ENCODE data around the gene UBE2M.
"Not testable (repeated sequence)": the region's sequence is repeated elsewhere in the genome, so short reads cannot be mapped to it uniquely, and the experiment has no call there.

UBE2M gene

GRCh38 chr19:58555369-58555885, 3.0 kb downstream of the UBE2M start:
- no peak for DNase-seq (ENCODE audit: low spot score)

DNA sequence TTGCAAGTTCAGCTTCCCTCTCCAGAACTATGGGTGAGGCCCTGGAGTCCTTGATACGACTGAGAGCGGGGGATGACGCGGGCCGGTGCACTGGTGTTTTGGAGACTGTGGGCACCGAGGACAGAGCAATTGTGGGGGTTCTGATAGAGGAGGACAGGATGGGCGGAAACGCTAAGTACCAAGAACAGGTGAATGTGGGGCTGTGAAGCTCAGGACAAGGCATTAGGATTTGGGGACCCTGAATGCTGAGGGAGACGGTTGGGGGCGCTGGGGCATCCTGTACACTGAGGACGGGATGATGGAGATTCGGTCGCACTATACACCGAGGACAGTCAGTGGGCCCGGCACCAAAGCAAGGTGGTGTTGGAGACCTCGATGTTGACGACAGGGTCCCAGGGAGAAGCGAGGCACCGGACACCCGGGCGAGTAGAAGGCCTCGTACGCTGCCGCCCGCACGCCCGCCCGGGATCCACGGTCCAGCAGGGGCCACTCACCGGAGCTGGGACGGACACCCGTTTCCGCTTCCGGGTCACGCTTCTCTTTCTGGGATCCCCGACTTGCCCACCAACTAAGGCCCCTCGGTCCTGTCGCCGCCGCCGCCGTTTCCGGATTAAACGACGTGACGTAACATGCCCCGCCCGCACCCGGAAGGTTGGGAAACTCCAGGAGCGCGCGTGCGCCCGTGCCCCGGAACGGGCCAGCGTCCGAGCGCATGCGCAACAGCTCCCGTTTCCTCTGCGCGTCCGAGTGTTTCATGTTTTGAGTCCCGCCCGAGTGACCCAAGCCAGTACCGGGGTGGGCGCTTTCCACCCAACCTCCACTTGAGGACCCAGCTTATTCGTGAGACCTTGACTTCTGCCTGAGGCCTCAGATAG, 3.7 kb downstream of the UBE2M start, which contains the start of gene CHMP2A:
CHMP2A (minus strand) TSS at position 612 of the 875 bp plus-strand sequence. CDS start 893 bp downstream, outside the sequence.
- peak; percentile 97 for DNase-seq (ENCODE audit: low spot score)

- DNase-seq (ENCODE audit: low spot score) = no peak
Measured at GRCh38 chr19:58553799-58554493, 4.5 kb downstream of the UBE2M start.

- no peak for DNase-seq (ENCODE audit: low spot score)
Measured at GRCh38 chr19:58552655-58553054, 5.8 kb downstream of the UBE2M start.

GRCh38 chr19:58551577-58552471, 6.6 kb downstream of the UBE2M start:
- DNase-seq (ENCODE audit: low spot score) = no peak

- DNase-seq (ENCODE audit: low spot score) = no peak
Measured at GRCh38 chr19:58551123-58551497, 7.3 kb downstream of the UBE2M start.

DNA sequence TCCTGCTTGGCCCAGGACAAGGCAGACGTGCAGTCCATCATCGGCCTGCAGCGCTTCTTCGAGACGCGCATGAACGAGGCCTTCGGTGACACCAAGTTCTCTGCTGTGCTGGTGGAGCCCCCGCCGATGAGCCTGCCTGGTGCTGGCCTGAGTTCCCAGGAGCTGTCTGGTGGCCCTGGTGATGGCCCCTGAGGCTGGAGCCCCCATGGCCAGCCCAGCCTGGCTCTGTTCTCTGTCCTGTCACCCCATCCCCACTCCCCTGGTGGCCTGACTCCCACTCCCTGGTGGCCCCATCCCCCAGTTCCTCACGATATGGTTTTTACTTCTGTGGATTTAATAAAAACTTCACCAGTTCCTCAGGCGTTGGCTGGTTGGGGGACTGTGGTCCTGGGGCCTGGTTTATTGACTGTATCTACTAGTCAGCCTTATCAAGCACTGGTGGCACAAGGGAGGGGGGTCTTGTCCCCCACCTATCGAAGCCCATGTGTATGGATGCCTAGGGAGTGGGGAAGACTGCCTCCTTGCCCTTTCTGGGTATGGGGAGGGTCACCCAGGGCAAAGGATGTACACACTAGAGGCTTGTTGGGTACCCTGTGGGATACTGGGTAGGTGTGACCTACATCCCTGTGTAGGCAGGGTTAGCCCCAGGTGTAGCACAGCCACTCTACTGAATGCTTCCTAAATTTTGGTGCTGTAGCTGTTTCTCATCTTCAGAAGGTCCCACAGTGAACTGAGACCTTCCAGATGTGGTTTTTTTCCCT, 7.9 kb downstream of the UBE2M start:
- DNase-seq (ENCODE audit: low spot score) = no peak

DNA sequence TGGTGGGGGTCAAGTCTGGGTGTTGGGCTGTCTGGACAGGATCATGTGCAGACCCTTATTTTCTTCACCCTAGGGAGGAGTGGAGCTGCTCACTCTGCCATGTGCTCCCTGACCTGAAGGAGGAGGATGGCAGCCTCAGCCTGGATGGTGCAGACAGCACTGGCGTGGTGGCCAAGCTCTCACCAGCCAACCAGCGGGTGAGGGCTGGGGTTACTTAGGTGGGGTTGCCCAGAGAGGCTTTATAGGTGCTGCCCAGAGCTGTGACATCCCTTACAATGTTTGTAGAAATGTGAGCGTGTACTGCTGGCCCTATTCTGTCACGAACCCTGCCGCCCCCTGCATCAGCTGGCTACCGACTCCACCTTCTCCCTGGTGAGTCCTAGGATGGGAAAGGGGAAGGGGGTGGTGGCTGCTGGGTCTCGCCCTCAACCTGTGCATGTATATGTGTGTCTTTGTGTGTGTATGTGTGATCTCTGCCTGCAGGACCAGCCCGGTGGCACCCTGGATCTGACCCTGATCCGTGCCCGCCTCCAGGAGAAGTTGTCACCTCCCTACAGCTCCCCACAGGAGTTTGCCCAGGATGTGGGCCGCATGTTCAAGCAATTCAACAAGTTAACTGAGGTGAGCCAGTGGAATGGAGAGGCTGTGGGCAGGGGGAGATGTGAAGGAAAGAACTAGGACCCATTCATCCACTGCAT, 8.6 kb downstream of the UBE2M start:
- DNase-seq (ENCODE audit: low spot score) = no peak

DNA sequence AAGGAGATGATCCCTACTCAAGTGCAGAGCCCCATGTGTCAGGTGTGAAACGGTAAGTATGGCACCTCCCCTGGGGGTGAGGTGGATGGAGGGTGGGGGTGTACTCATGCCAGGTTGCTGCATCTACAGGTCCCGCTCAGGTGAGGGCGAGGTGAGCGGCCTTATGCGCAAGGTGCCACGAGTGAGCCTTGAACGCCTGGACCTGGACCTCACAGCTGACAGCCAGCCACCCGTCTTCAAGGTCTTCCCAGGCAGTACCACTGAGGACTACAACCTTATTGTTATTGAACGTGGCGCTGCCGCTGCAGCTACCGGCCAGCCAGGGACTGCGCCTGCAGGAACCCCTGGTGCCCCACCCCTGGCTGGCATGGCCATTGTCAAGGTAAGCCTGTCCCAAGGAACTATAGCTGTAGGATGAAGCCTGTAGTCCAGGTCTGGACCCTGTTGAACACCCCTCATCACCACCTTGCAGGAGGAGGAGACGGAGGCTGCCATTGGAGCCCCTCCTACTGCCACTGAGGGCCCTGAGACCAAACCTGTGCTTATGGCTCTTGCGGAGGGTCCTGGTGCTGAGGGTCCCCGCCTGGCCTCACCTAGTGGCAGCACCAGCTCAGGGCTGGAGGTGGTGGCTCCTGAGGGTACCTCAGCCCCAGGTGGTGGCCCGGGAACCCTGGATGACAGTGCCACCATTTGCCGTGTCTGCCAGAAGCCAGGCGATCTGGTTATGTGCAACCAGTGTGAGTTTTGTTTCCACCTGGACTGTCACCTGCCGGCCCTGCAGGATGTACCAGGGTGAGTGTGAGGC, 9.3 kb downstream of the UBE2M start:
- DNase-seq (ENCODE audit: low spot score) = no peak

DNA sequence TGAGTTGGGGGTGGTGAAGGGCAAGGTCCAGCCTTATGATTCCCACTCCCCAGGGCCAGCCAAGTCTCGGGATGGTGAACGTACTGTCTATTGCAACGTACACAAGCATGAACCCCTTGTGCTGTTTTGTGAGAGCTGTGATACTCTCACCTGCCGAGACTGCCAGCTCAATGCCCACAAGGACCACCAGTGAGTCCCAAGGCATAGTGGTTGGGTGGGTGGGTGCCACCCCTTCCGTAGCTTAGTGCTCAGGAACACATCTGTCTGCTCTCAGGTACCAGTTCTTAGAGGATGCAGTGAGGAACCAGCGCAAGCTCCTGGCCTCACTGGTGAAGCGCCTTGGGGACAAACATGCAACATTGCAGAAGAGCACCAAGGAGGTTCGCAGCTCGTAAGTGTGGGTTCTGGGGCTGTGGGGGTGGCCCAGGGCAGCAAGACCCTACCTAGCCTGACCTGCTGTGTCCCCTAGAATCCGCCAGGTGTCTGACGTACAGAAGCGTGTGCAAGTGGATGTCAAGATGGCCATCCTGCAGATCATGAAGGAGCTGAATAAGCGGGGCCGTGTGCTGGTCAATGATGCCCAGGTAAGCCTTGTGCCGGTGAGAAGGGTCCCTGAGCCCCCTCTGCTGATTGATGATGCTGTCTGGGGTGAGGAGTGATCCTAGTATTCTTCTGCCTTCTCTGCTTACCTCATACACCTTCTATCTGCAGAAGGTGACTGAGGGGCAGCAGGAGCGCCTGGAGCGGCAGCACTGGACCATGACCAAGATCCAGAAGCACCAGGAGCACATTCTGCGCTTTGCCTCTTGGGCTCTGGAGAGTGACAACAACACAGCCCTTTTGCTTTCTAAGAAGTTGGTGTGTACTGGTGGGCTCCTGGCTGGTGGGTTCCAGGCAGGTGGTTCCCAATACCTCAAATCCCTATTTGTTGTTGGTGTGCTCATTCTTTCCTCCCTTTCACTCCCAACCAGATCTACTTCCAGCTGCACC, 10.8 kb downstream of the UBE2M start:
- DNase-seq (ENCODE audit: low spot score) = no peak

DNA sequence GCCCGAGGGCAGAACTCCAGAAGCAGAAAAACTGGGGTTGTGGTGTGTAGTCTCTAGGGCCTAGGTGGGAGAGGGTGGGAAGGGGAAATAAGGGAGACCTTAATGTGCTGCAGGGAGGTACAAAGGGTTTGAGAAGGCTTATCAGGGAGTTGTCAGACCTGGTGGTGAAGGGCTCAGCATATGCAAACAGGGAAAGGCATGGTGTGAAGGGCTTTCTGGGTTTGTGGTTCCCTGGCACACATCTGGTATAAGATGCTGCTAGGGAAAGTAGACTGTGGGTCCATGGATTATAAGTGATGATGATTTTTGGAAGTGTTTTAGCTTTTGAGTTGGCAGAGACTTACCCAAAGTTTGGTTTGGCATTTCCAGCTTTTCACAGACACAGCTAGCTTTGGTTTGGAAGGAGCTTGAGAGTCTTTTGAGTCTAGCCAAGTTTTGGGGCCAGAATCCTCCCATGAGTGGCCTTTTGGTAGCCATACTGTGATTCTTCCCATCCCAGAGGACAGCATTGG, 12.3 kb downstream of the UBE2M start:
- no peak for DNase-seq (ENCODE audit: low spot score)

GRCh38 chr19:58545286-58546018, 13.0 kb downstream of the UBE2M start:
- no peak for DNase-seq (ENCODE audit: low spot score)

GRCh38 chr19:58544591-58545285, 13.7 kb downstream of the UBE2M start:
- peak; percentile 79 for DNase-seq (ENCODE audit: low spot score)

DNA sequence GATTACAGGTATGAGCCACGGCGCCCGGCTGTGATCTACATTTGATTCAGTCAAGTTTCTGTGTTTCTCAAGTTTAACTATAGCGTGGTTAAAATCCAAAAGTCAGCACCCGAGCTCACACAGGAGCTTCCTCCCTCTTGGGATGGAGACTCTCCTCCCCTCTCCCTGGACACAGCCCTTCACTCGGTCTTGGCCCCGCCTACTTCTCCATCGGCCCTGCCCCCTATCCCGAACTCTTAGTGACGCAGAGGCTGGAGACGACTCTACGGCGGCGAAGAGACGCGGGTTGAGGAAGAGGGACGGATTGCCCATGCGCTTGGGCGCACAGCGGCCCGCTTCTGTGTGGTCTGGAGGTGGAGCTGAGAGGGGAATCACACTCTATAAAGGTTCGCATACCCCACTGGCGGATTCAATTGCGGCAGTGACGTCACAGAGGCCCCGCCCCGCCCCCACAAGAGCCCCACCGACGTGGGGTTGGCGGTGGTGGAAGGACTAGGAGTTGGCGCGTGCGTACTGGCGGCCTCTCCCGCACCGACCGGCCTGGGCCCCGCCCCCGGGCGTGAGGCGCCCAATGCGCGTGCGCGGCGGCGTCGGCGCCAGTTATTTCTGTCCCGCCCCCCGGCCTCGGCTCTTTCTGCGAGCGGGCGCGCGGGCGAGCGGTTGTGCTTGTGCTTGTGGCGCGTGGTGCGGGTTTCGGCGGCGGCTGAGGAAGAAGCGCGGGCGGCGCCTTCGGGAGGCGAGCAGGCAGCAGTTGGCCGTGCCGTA, 14.4 kb downstream of the UBE2M start, which contains the start of gene TRIM28:
TRIM28 (plus strand) TSS at position 239 of the 765 bp plus-strand sequence. CDS start 694 bp downstream, outside the sequence.
- peak; percentile 100 for DNase-seq (ENCODE audit: low spot score)

DNA sequence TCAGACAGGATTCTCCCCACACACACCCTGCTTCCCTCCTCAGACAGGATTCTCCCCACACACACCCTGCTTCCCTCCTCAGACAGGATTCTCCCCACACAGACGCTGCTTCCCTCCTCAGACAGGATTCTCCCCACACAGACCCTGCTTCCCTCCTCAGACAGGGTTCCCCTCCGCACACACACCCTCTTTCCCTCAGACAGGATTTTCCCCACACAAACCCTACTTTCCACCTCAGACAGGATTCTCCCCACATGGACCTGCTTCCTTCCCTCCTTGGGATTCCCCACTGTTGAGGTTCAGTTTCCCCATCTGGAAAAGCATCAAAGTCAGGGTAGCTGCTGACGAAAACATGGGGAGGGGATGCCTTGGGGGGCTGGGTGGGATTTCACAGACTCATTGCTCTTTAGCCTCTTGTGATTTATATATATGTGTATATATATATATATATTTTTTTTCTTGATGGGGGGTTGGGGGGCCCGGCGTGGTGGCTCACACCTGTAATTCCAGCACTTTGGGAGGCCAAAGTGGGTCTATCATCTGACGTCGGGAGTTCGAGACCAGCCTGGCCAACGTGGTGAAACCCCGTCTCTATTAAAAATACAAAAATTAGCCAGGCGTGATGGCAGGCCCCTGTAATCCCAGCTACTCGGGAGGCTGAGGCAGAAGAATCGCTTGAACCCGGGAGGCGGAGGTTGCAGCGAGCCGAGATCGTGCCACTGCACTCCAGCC, 15.6 kb downstream of the UBE2M start:
- DNase-seq (ENCODE audit: low spot score) = not testable (repeated sequence)
